CD14-positive monocyte (primary cell): Measurements from ENCODE around the gene SLC35F4. TPM values are rescaled to one million over a fixed set of nuclear protein-coding genes. Genes with fewer than 3 reads are reported as not detected.

Experiments used
- DNase-seq, 3 donors: peaks; one replicate each; pipeline ENCODE4 v3.0.0-alpha.2; 2011 to 2022
- H2AFZ ChIP-seq: 2 replicates; pipeline ENCODE4 v1.6.0; 2012; ENCODE audit warnings: mild to moderate bottlenecking, low read depth, low read length, inconsistent platforms; ENCODE audit not compliant: insufficient read depth, poor library complexity, severe bottlenecking
- H3K27ac ChIP-seq, 2 donors: 1 replicate in 1 of 2; 2 replicates in 1 of 2; pipeline ENCODE4 v1.5.1; 2012 to 2013; ENCODE audit warnings: low read length in 2 of 2, control low read depth in 1 of 2, inconsistent platforms in 1 of 2, low read depth in 1 of 2, mild to moderate bottlenecking in 1 of 2
- H3K27me3 ChIP-seq, 2 donors: one replicate each; pipeline versions ENCODE4 v1.6.0 to v1.6.1; 2011 to 2013; ENCODE audit warnings: low read length in 2 of 2; ENCODE audit not compliant: control insufficient read depth in 2 of 2, insufficient read depth in 2 of 2
- H3K36me3 ChIP-seq, 2 donors: replicated peaks in 1 of 2; 1 replicate in 1 of 2; 2 replicates in 1 of 2; pipeline versions ENCODE4 v1.5.1 to v1.6.1; 2012 to 2013; ENCODE audit warnings: low read length in 2 of 2, control low read depth in 1 of 2, inconsistent platforms in 1 of 2, mild to moderate bottlenecking in 1 of 2; ENCODE audit not compliant: insufficient read depth in 2 of 2, control insufficient read depth in 1 of 2
- H3K4me1 ChIP-seq, 2 donors: 1 replicate in 1 of 2; 2 replicates in 1 of 2; pipeline versions ENCODE4 v1.5.1 to v1.6.1; 2012 to 2013; ENCODE audit warnings: low read length in 2 of 2, control low read depth in 1 of 2, inconsistent platforms in 1 of 2, mild to moderate bottlenecking in 1 of 2, moderate library complexity in 1 of 2; ENCODE audit not compliant: insufficient read depth in 2 of 2, control insufficient read depth in 1 of 2
- H3K4me2 ChIP-seq: replicated peaks from 2 replicates; pipeline ENCODE3; 2012; ENCODE audit warnings: low read length, moderate library complexity, mild to moderate bottlenecking; ENCODE audit not compliant: poor library complexity, severe bottlenecking; ENCODE audit errors: extremely low read depth
- H3K4me3 ChIP-seq, 3 experiments: fragments of 200-600 bp in 1 of 3; sonication (generic) in 1 of 3; replicated peaks in 1 of 3; 1 replicate in 2 of 3; 2 replicates in 1 of 3; pipeline ENCODE4 v1.5.1; 2011 to 2013; ENCODE audit warnings: low read length in 3 of 3, mild to moderate bottlenecking in 3 of 3, control low read depth in 2 of 3, low read depth in 2 of 3, inconsistent platforms in 1 of 3, moderate library complexity in 1 of 3
- H3K79me2 ChIP-seq: 2 replicates; pipeline ENCODE4 v1.6.0; 2012; ENCODE audit warnings: mild to moderate bottlenecking, control low read depth, inconsistent platforms, low read length, moderate library complexity; ENCODE audit not compliant: insufficient read depth
- H3K9ac ChIP-seq: 2 replicates; pipeline ENCODE4 v1.6.0; 2017; ENCODE audit warnings: low read length, mild to moderate bottlenecking; ENCODE audit not compliant: insufficient read depth, poor library complexity, severe bottlenecking
- H3K9me3 ChIP-seq, 2 donors: replicated peaks in 1 of 2; 1 replicate in 1 of 2; 2 replicates in 1 of 2; pipeline versions ENCODE4 v1.5.1 to v1.6.1; 2012 to 2013; ENCODE audit warnings: low read length in 2 of 2, control low read depth in 1 of 2; ENCODE audit not compliant: control insufficient read depth in 1 of 2, insufficient read depth in 1 of 2
- H4K20me1 ChIP-seq: 2 replicates; pipeline ENCODE4 v1.6.0; 2012; ENCODE audit warnings: mild to moderate bottlenecking, low read length, control low read depth, moderate library complexity; ENCODE audit not compliant: insufficient read depth
- H3K27ac Mint-ChIP-seq, 7 donors: one replicate each; pipeline ENCODE4 v1.8.0; 2020; ENCODE audit warnings: mild to moderate bottlenecking in 7 of 7, mixed read lengths in 7 of 7, moderate library complexity in 6 of 7, inconsistent platforms in 2 of 7
- H3K27me3 Mint-ChIP-seq, 3 donors: one replicate each; pipeline ENCODE4 v1.8.0; 2021 to 2022; ENCODE audit warnings: low read depth in 3 of 3, mild to moderate bottlenecking in 3 of 3, mixed read lengths in 3 of 3, moderate library complexity in 3 of 3, inconsistent platforms in 1 of 3
- H3K36me3 Mint-ChIP-seq, 2 donors: one replicate each; pipeline ENCODE4 v1.8.0; 2020; ENCODE audit warnings: mixed read lengths in 2 of 2, inconsistent platforms in 1 of 2, mild to moderate bottlenecking in 1 of 2
- H3K4me1 Mint-ChIP-seq: one replicate; pipeline ENCODE4 v1.8.0; 2020; ENCODE audit warnings: mild to moderate bottlenecking, mixed read lengths
- H3K4me3 Mint-ChIP-seq, 2 donors: one replicate each; pipeline ENCODE4 v1.8.0; 2020; ENCODE audit warnings: mild to moderate bottlenecking in 2 of 2, mixed read lengths in 2 of 2, moderate library complexity in 1 of 2
- H3K9me3 Mint-ChIP-seq, 7 donors: one replicate each; pipeline ENCODE4 v1.8.0; 2020 to 2022; ENCODE audit warnings: mixed read lengths in 7 of 7, mild to moderate bottlenecking in 6 of 7, moderate library complexity in 6 of 7, inconsistent platforms in 2 of 7
- CTCF ChIP-seq: fragments of 200-600 bp; IDR thresholded peaks from one replicate; pipeline ENCODE4 v1.8.0; 2022; ENCODE audit warnings: antibody characterized with exemption, mild to moderate bottlenecking
- WGBS: methylation state at CpG from one replicate; pipeline ENCODE4 v1.1.5; 2013; ENCODE audit warnings: missing lambda C conversion rate; ENCODE audit not compliant: insufficient coverage; 5-methylcytosine and 5-hydroxymethylcytosine counted together
- intact Hi-C, 2 donors: fragments of 100-400 bp; cut with micrococcal nuclease; formaldehyde crosslinking; loops; one replicate each; pipeline versions ENCODE4 v1.15.0 to v1.15.1; 2023
- polyA plus RNA-seq, 3 donors: library from polyadenylated mRNA; depleted of rRNA in 1 of 3; unstranded in 2 of 3; stranded (reverse) in 1 of 3; fragments of 300-500 nt in 2 of 3; fragments of >200 nt in 1 of 3; fragmentation: Illumina TruSeq in 2 of 3; gene quantifications; 1 replicate in 2 of 3; 2 replicates in 1 of 3; pipeline ENCODE4 v1.2.3, GENCODE V29; 2012 to 2021

Gene SLC35F4
- polyA plus RNA-seq, 3 donors = not detected

GRCh38 chr14:57879516-57879915, 13.6 kb upstream of the SLC35F4 start:
- no peak for TF ChIP-seq CTCF
- intact Hi-C loops = no loop called here
- no peak overlapping the region for H3K4me2 ChIP-seq

GRCh38 chr14:57875985-57876384, 10.1 kb upstream of the SLC35F4 start:
- Mint-ChIP-seq H3K4me3 (no peak overlapping the region), H3K27ac (no peak overlapping the region), H3K36me3 (no peaks in the 10 kb centered on the region), H3K4me1 (no peaks in the 10 kb centered on the region), H3K9me3 (peaks cover 2 to 10% (median 5%) of the 10 kb centered on the region in 7 donors), H3K27me3 (peaks cover 0 to 2% (median 1%) of the 10 kb centered on the region in 3 donors)
- Histone ChIP-seq H4K20me1 (no peaks in the 10 kb centered on the region), H3K4me3 (no peak overlapping the region), H2AFZ (no peak overlapping the region), H3K4me1 (no peaks in the 10 kb centered on the region), H3K79me2 (no peaks in the 10 kb centered on the region), H3K9me3 (peaks cover 0 to 7% of the 10 kb centered on the region in 2 donors), H3K9ac (no peak overlapping the region), H3K27me3 (no peaks in the 10 kb centered on the region), H3K27ac (no peak overlapping the region), H3K4me2 (no peak overlapping the region), H3K36me3 (no peaks in the 10 kb centered on the region)
- TF ChIP-seq CTCF = no peak
- 89% methylated on average over 1 of the region's 2 CpGs for WGBS
- intact Hi-C loops = no loop called here
- DNase-seq = no peak

More at GRCh38 chr14:57879516-57879915, 13.6 kb upstream of the SLC35F4 start:
- Histone ChIP-seq H3K4me1 (no peaks in the 10 kb centered on the region), H3K4me3 (no peak overlapping the region), H3K27ac (no peak overlapping the region), H4K20me1 (no peaks in the 10 kb centered on the region), H3K9ac (no peak overlapping the region), H3K36me3 (no peaks in the 10 kb centered on the region), H3K79me2 (no peaks in the 10 kb centered on the region), H3K27me3 (no peaks in the 10 kb centered on the region), H3K9me3 (peaks cover 0 to 7% of the 10 kb centered on the region in 2 donors), H2AFZ (no peak overlapping the region)
- Mint-ChIP-seq H3K27ac (no peak overlapping the region), H3K36me3 (no peaks in the 10 kb centered on the region), H3K4me1 (no peaks in the 10 kb centered on the region), H3K9me3 (peaks cover 2 to 10% (median 5%) of the 10 kb centered on the region in 7 donors), H3K4me3 (no peak overlapping the region), H3K27me3 (no peaks in the 10 kb centered on the region)
- DNase-seq = no peak
- WGBS = 70% methylated on average over 2 of the region's 2 CpGs
